Measurements from ENCODE around the gene ATP6V0A4.

- no peak for TF ChIP-seq GLIS3 (CRISPR knock-in tag; IDR thresholded peaks at IDR 0.05)
- TF ChIP-seq ZFP3 (CRISPR knock-in tag; IDR thresholded peaks at IDR 0.05) = no peak
- no peak for TF ChIP-seq PATZ1 (CRISPR knock-in tag; IDR thresholded peaks at IDR 0.05; ENCODE audit: borderline replicate concordance)
- TF ChIP-seq ZNF565 (CRISPR knock-in tag; conservative IDR thresholded peaks at IDR 0.05; ENCODE audit: low read depth) = no peak
Measured at GRCh38 chr7:138776166-138776833, 21.7 kb downstream of the ATP6V0A4 start.

Data from SK-N-SH treated with all-trans-retinoic acid at 6 μM for 48 hours (cell line).